HG03103 (cell line): ENCODE results near the gene ARNT2.

ENCODE experiments used
- ATAC-seq: cut with Tn5 transposase; IDR thresholded peaks from one replicate; pipeline ENCODE4 v1.9.1; 2021; ENCODE audit warnings: low read depth; ENCODE audit not compliant: unreplicated experiment

Gene ARNT2

GRCh38 chr15:80485370-80486164 lies 81.4 kb downstream of the ARNT2 start:
- no peak for ATAC-seq

- no peak for ATAC-seq
These were observed 83.7 kb downstream of the ARNT2 start for GRCh38 chr15:80487839-80488390.

- no peak for ATAC-seq
These were observed 84.9 kb downstream of the ARNT2 start for GRCh38 chr15:80489030-80489594.

- no peak for ATAC-seq
These were observed 86.3 kb downstream of the ARNT2 start for GRCh38 chr15:80490431-80490990.

DNA sequence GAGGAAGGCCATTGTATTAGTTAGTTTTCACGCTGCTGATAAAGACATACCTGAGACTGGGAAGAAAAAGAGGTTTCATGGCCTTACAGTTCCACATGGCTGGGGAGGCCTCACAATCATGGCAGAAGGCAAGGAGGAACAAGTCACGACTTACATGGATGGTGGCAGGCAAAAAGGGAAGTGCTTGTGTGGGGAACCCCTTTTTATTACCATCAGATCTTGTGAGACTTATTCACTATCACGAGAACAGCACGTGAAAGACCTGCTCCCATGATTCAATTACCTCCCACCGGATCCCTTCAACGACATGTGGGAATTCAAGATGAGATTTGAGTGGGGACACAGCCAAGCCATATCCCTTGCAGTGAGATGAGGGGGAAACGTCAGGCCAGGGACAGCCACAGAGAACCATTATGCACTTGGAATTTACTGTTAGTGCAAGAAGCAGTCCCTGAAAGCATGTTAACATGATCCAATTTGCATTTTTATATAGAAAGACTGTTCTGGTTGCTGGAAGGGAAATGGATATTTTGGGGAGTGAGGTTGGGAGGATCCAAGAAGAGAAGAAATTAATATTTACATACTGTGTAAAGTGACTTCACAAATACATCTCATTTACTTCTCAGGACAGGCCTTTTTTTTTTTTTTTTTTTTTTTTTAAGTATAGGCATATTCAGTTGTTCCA lies 87.1 kb downstream of the ARNT2 start:
- no peak for ATAC-seq

GRCh38 chr15:80492409-80492808 lies 88.2 kb downstream of the ARNT2 start:
- no peak for ATAC-seq

- no peak for ATAC-seq
These were observed 88.7 kb downstream of the ARNT2 start for GRCh38 chr15:80492874-80493273.

DNA sequence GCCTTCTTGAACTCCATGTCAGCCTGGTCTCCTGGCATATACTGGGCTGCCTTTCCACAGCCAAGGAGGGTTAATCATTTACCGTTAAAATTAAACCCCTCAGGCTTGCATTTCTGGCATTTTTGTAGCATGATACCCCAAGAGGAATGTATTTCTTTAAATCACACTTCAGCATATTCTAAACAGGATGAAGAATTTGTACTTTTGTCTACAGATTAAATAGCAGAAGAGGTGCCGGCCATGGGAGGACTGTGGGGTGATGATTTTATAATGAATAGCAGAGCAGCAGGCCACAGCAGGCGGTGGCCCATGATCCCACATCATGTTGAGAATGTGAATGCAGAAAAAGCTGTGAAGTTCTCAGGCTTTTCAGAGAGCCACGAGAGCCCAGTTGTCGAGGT lies 90.2 kb downstream of the ARNT2 start:
- no peak for ATAC-seq

- ATAC-seq: no peak
These were observed 90.6 kb downstream of the ARNT2 start for GRCh38 chr15:80494756-80495155.

GRCh38 chr15:80495401-80495942 lies 91.3 kb downstream of the ARNT2 start:
- ATAC-seq: no peak

DNA sequence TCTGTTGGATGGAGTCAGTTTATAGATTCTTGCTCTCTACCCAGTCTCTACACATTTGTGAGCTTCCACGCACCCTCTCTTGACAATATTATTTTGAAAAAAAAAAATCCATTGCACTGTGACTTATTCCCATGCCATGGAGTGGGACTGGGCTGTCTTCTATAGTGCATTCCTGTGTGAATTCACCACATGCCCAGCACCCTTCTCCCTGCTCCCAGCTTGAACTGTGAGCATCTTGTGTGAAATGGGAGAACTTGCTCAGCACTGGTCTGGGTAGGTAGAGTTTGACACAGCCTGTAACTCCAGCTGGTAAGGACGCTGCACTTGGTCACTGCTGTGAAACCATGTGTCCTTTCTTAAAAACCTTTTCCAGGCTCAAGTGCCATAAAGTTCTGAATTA lies 91.9 kb downstream of the ARNT2 start:
- no peak for ATAC-seq

DNA sequence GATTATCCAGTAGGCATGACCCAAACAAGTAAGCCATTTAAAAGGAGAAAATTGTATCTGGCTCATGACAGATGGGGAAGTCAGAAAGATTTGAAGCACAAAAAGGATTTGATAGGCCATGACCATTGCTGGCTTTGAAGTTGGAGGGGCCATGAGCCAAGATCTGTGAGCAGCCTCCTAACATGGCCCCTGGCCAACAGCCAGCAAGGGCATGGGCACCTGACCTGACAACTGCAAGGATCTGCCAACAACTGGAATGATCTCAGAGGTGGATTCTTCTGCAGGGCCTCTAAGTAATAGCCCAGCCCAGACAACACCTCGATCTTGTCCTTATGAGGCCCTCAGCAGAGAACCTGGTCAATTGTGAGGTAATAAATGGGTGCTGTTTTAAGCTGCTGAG lies 93.0 kb downstream of the ARNT2 start:
- ATAC-seq: no peak

DNA sequence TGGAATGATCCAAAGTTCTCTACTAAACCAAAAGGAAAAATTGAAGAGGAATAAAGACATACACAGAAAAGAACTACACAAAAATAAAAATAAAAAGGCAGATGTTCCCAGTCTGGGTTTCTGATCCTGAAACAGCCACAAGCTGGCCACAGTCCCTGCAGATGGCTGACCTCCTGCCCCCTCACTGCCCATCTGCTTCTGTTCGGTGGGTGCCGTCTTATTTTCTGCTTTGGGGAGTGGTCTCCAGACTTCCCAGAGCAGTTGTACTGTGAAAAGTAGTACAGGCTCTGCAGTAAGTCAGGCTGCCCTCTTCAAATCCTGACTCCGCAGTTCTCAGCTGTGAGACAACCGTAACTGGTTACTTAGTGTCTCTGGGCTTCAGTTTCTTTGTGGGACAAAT lies 94.5 kb downstream of the ARNT2 start:
- no peak for ATAC-seq

DNA sequence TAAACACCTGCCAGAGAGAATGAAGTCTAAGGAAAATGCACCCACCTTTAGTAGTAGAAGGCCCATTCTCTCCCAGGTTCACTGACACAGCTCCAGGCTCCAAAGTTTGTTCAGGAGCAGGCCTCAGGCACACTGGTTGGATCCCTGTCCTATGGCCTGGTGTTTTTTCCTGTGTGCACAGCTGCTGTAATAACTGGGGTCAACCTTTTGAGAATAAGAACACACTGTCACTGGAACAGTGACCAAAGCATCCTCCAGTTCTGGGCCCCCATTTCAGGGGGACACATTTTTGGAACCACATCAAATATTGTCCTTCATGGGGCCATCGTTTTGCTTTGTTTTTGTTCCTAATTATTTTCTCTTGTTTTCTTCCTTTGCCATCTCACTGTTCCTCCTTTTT lies 95.8 kb downstream of the ARNT2 start:
- ATAC-seq: no peak

GRCh38 chr15:80501476-80501875 lies 97.3 kb downstream of the ARNT2 start:
- no peak for ATAC-seq

GRCh38 chr15:80502782-80503181 lies 98.6 kb downstream of the ARNT2 start:
- ATAC-seq: no peak

GRCh38 chr15:80503319-80503952 lies 99.3 kb downstream of the ARNT2 start:
- no peak for ATAC-seq

DNA sequence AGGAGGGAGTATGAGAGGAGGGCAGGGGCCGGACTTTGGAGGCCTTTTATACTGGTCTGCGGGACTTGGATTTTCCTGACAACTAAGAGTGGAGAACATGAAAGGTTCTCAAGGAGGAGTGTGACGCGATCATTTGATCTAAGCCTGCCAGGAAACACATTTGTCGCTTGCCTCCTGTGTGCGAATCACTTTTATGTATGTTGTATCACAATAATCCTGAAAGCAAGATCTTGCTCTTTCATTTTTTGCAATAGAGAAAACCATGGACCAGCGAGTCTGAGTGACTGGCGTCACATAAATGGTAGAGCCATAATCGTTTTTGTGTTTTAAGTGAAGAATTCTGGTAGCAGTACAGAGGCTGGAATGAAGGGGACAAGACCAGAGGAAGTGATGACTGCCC lies 100.7 kb downstream of the ARNT2 start:
- no peak for ATAC-seq

GRCh38 chr15:80506286-80506893 lies 102.2 kb downstream of the ARNT2 start:
- no peak for ATAC-seq

DNA sequence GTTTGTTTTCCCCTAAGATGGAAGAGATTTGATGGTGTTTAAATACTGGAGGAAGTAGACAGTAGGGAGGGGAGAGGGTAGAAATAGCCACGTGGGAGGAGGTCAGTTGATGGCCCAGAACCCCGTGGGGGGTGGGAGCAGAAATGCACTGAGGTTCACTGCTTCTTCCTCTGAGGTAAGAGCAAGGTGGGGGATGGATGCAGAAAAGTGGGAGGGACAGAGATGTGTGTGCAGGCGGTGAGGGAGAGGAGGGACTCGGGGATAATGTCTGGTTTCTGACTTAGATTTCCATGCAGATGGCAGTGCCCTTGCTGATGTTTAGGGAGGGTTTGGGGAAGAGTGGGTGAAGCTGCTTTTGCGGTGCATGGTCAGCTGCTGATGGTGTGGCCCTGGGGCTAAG lies 102.9 kb downstream of the ARNT2 start:
- ATAC-seq: no peak
